Measurements from ENCODE around the gene GNAS-AS1.

Gene GNAS-AS1

GRCh38 chr20:58774214-58774613, 76.5 kb downstream of the GNAS-AS1 start:
- Histone ChIP-seq H3K36me3 (ENCODE audit: insufficient read depth) (no peaks in the 10 kb centered on the region), H2AFZ (ENCODE audit: low read depth) (no peak overlapping the region), H3K4me3 (IDR thresholded peaks at IDR 0.05; ENCODE audit: insufficient read depth, low read depth, low read length) (no peak overlapping the region), H4K20me1 (ENCODE audit: insufficient read depth) (no peaks in the 10 kb centered on the region), H3K4me1 (ENCODE audit: low read depth, poor library complexity, severe bottlenecking) (no peaks in the 10 kb centered on the region), H3K27ac (no peak overlapping the region), H3K4me2 (no peak overlapping the region), H3K27me3 (ENCODE audit: insufficient read depth, low read depth) (peaks cover 36% of the 10 kb centered on the region), H3K9ac (no peak overlapping the region), H3K79me2 (ENCODE audit: insufficient read depth, low read depth) (no peaks in the 10 kb centered on the region)
- TF ChIP-seq CTCF (conservative IDR thresholded peaks at IDR 0.05; ENCODE audit: low read depth, low read length) = no peak

- H3K4me1 ChIP-seq (ENCODE audit: low read depth, poor library complexity, severe bottlenecking) = no peaks in the 10 kb centered on the region
- H3K36me3 ChIP-seq (ENCODE audit: insufficient read depth) = no peaks in the 10 kb centered on the region
- no peak overlapping the region for H3K4me3 ChIP-seq (IDR thresholded peaks at IDR 0.05; ENCODE audit: insufficient read depth, low read depth, low read length)
- H3K4me2 ChIP-seq = no peak overlapping the region
- no peak overlapping the region for H3K9ac ChIP-seq
- TF ChIP-seq CTCF (conservative IDR thresholded peaks at IDR 0.05; ENCODE audit: low read depth, low read length) = no peak
- H3K79me2 ChIP-seq (ENCODE audit: insufficient read depth, low read depth) = no peaks in the 10 kb centered on the region
- no peaks in the 10 kb centered on the region for H4K20me1 ChIP-seq (ENCODE audit: insufficient read depth)
- H3K27me3 ChIP-seq (ENCODE audit: insufficient read depth, low read depth) = peaks cover 40% of the 10 kb centered on the region
- H3K27ac ChIP-seq = no peak overlapping the region
- no peak overlapping the region for H2AFZ ChIP-seq (ENCODE audit: low read depth)
Observed at GRCh38 chr20:58772786-58773185, 77.9 kb downstream of the GNAS-AS1 start.

Measured in KMS-11 (cell line).